ENCODE data around the gene NCAPG. TPM values are rescaled to one million over a fixed set of nuclear protein-coding genes. Genes with fewer than 3 reads are reported as not detected.

Gene NCAPG
- polyA plus RNA-seq, 3 donors, result not detected

GRCh38 chr4:17851959-17852358 is 41.2 kb downstream of the NCAPG start:
- Histone ChIP-seq H3K36me3 (replicated peaks in 1 of 2; ENCODE audit: control insufficient read depth in 1 of 2, insufficient read depth in 2 of 2, low read length in 2 of 2) (peaks cover 0 to 3% of the 10 kb centered on the region in 2 donors), H3K9ac (ENCODE audit: insufficient read depth, low read length, poor library complexity, severe bottlenecking) (no peak overlapping the region), H3K27me3 (ENCODE audit: control insufficient read depth in 2 of 2, insufficient read depth in 2 of 2, low read length in 2 of 2) (no peaks in the 10 kb centered on the region), H3K4me1 (ENCODE audit: control insufficient read depth in 1 of 2, insufficient read depth in 2 of 2, low read length in 2 of 2) (no peaks in the 10 kb centered on the region), H3K4me2 (replicated peaks; ENCODE audit: extremely low read depth, low read length, poor library complexity, severe bottlenecking) (no peak overlapping the region), H2AFZ (ENCODE audit: insufficient read depth, low read depth, low read length, poor library complexity, severe bottlenecking) (no peak overlapping the region), H3K4me3 (replicated peaks in 1 of 3; ENCODE audit: low read depth in 2 of 3, low read length in 3 of 3) (no peak overlapping the region), H3K79me2 (ENCODE audit: insufficient read depth, low read length) (no peaks in the 10 kb centered on the region), H3K9me3 (replicated peaks in 1 of 2; ENCODE audit: control insufficient read depth in 1 of 2, insufficient read depth in 1 of 2, low read length in 2 of 2) (no peaks in the 10 kb centered on the region), H3K27ac (ENCODE audit: low read depth in 1 of 2, low read length in 2 of 2) (no peak overlapping the region), H4K20me1 (ENCODE audit: insufficient read depth, low read length) (no peaks in the 10 kb centered on the region)
- Mint-ChIP-seq H3K27ac (no peak overlapping the region), H3K4me3 (no peak overlapping the region), H3K9me3 (peaks cover 4 to 10% (median 7%) of the 10 kb centered on the region in 7 donors), H3K4me1 (no peaks in the 10 kb centered on the region), H3K36me3 (peaks cover 7 to 15% of the 10 kb centered on the region in 2 donors), H3K27me3 (ENCODE audit: low read depth in 3 of 3) (no peaks in the 10 kb centered on the region)
- TF ChIP-seq CTCF (IDR thresholded peaks at IDR 0.05), result no peak
- intact Hi-C loops (cut with micrococcal nuclease), result no loop called here
- DNase-seq, result no peak

DNA sequence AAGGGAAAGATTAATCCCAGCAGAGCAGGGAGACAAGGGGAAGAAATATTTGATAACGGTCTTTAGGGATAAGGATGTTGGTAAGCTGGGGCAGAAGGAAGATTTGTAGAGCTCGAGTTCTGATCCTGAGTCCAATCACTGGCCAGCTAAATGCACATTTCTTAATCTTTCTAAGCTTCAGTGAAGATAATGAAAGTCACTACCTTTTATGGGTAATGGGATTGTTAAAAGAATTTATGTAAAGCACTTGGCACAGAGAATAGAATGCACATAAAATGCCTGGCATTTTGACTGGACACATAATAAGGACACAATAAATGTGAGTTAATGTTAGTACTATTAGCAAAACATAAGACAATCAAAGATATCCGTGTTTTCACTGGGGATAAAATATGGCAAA is 43.3 kb downstream of the NCAPG start:
- no peaks in the 10 kb centered on the region for H3K79me2 ChIP-seq (ENCODE audit: insufficient read depth, low read length)
- H2AFZ ChIP-seq (ENCODE audit: insufficient read depth, low read depth, low read length, poor library complexity, severe bottlenecking), result no peak overlapping the region
- H3K27me3 ChIP-seq (ENCODE audit: control insufficient read depth in 2 of 2, insufficient read depth in 2 of 2, low read length in 2 of 2), result no peaks in the 10 kb centered on the region
- Mint-ChIP-seq H3K4me3 (no peak overlapping the region), H3K27me3 (ENCODE audit: low read depth in 3 of 3) (no peaks in the 10 kb centered on the region), H3K9me3 (peaks cover 0 to 4% (median 2%) of the 10 kb centered on the region in 7 donors), H3K4me1 (no peaks in the 10 kb centered on the region), H3K36me3 (peaks cover 4 to 7% of the 10 kb centered on the region in 2 donors), H3K27ac (no peak overlapping the region)
- no CpG with 5 or more reads among the region's 3 CpGs for WGBS (ENCODE audit: insufficient coverage)
- no peak for DNase-seq
- no peak overlapping the region for H3K4me2 ChIP-seq (replicated peaks; ENCODE audit: extremely low read depth, low read length, poor library complexity, severe bottlenecking)
- no peaks in the 10 kb centered on the region for H3K4me1 ChIP-seq (ENCODE audit: control insufficient read depth in 1 of 2, insufficient read depth in 2 of 2, low read length in 2 of 2)
- intact Hi-C loops (cut with micrococcal nuclease), result no loop called here
- H3K27ac ChIP-seq (ENCODE audit: low read depth in 1 of 2, low read length in 2 of 2), result no peak overlapping the region
- H3K36me3 ChIP-seq (replicated peaks in 1 of 2; ENCODE audit: control insufficient read depth in 1 of 2, insufficient read depth in 2 of 2, low read length in 2 of 2), result no peaks in the 10 kb centered on the region
- H3K9me3 ChIP-seq (replicated peaks in 1 of 2; ENCODE audit: control insufficient read depth in 1 of 2, insufficient read depth in 1 of 2, low read length in 2 of 2), result no peaks in the 10 kb centered on the region
- no peak overlapping the region for H3K9ac ChIP-seq (ENCODE audit: insufficient read depth, low read length, poor library complexity, severe bottlenecking)
- H4K20me1 ChIP-seq (ENCODE audit: insufficient read depth, low read length), result no peaks in the 10 kb centered on the region
- TF ChIP-seq CTCF (IDR thresholded peaks at IDR 0.05), result no peak
- H3K4me3 ChIP-seq (replicated peaks in 1 of 3; ENCODE audit: low read depth in 2 of 3, low read length in 3 of 3), result no peak overlapping the region
